ENCODE measurements around the gene MMP21. TPM values are rescaled to one million over a fixed set of nuclear protein-coding genes. Genes with fewer than 3 reads are reported as not detected.

MMP21 gene
- polyA plus RNA-seq, 1 donor from 2014 or later: not detected

DNA sequence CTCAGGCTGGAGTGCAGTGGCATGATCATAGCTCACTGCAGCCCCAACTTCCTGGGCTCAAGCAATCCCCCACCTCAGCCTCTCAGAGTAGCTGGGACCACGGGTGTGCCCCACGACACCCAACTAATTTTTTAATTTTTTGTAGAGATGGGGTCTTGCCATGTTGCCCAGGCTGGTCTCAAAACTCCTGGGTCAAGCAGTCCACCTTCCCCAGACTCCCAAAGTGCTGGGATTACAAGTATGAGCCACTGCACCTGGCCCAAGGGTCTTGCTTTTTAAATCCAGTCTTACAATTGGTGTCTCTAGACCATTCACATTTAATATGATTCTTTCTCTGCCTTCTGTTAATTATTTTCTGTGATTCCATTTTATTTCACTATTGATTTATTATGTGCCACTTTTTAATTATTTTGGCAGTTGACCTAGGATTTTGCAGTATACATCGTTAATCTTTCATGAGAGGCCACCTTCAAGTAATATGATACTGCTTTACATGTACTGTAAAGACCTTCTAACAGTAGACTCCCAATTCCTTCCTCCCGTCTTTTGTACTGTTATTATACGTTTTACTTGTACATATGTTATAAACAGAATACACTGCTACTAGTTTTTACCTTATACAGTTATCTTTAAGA, 18.7 kb downstream of the MMP21 start:
- H3K27me3 ChIP-seq (ENCODE audit: insufficient read depth, low read depth, low read length): no peaks in the 10 kb centered on the region
- H3K9me2 ChIP-seq (ENCODE audit: insufficient read depth, low read length): no peaks in the 10 kb centered on the region
- no peaks in the 10 kb centered on the region for H3K79me2 ChIP-seq (replicated peaks; ENCODE audit: insufficient read depth, low read length)
- H3K36me3 ChIP-seq (ENCODE audit: insufficient read depth, low read length): peaks cover 27% of the 10 kb centered on the region
- no peak overlapping the region for H2AFZ ChIP-seq (ENCODE audit: low read depth, low read length)
- H4K20me1 ChIP-seq (ENCODE audit: insufficient read depth): no peaks in the 10 kb centered on the region
- no peaks in the 10 kb centered on the region for H3K9me3 ChIP-seq (ENCODE audit: low read length)
- H3K4me3 ChIP-seq (ENCODE audit: low read length): no peak overlapping the region
- no peaks in the 10 kb centered on the region for H3F3A ChIP-seq (ENCODE audit: insufficient read depth, low read length, poor library complexity, severe bottlenecking)
- H3K27ac ChIP-seq (ENCODE audit: low read length): no peak overlapping the region
- TF ChIP-seq EZH2 (IDR thresholded peaks at IDR 0.05; ENCODE audit: borderline replicate concordance, insufficient read depth, low read length, poor library complexity, severe bottlenecking) (no peak), RAD21 (conservative IDR thresholded peaks at IDR 0.05) (no peak), EP300 (conservative IDR thresholded peaks at IDR 0.05; ENCODE audit: poor library complexity, severe bottlenecking) (no peak), TAF1 (IDR thresholded peaks at IDR 0.05; ENCODE audit: low read depth) (no peak), POLR2AphosphoS5 (IDR thresholded peaks at IDR 0.05) (no peak), SMC3 (conservative IDR thresholded peaks at IDR 0.05; ENCODE audit: poor library complexity) (no peak), MXI1 (conservative IDR thresholded peaks at IDR 0.05; ENCODE audit: poor library complexity, severe bottlenecking) (no peak)
- TF ChIP-seq, protein P1, sequence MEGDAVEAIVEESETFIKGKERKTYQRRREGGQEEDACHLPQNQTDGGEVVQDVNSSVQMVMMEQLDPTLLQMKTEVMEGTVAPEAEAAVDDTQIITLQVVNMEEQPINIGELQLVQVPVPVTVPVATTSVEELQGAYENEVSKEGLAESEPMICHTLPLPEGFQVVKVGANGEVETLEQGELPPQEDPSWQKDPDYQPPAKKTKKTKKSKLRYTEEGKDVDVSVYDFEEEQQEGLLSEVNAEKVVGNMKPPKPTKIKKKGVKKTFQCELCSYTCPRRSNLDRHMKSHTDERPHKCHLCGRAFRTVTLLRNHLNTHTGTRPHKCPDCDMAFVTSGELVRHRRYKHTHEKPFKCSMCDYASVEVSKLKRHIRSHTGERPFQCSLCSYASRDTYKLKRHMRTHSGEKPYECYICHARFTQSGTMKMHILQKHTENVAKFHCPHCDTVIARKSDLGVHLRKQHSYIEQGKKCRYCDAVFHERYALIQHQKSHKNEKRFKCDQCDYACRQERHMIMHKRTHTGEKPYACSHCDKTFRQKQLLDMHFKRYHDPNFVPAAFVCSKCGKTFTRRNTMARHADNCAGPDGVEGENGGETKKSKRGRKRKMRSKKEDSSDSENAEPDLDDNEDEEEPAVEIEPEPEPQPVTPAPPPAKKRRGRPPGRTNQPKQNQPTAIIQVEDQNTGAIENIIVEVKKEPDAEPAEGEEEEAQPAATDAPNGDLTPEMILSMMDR (IDR thresholded peaks at IDR 0.05; ENCODE audit: poor library complexity, severe bottlenecking): no peak
- TF ChIP-seq, protein P2, sequence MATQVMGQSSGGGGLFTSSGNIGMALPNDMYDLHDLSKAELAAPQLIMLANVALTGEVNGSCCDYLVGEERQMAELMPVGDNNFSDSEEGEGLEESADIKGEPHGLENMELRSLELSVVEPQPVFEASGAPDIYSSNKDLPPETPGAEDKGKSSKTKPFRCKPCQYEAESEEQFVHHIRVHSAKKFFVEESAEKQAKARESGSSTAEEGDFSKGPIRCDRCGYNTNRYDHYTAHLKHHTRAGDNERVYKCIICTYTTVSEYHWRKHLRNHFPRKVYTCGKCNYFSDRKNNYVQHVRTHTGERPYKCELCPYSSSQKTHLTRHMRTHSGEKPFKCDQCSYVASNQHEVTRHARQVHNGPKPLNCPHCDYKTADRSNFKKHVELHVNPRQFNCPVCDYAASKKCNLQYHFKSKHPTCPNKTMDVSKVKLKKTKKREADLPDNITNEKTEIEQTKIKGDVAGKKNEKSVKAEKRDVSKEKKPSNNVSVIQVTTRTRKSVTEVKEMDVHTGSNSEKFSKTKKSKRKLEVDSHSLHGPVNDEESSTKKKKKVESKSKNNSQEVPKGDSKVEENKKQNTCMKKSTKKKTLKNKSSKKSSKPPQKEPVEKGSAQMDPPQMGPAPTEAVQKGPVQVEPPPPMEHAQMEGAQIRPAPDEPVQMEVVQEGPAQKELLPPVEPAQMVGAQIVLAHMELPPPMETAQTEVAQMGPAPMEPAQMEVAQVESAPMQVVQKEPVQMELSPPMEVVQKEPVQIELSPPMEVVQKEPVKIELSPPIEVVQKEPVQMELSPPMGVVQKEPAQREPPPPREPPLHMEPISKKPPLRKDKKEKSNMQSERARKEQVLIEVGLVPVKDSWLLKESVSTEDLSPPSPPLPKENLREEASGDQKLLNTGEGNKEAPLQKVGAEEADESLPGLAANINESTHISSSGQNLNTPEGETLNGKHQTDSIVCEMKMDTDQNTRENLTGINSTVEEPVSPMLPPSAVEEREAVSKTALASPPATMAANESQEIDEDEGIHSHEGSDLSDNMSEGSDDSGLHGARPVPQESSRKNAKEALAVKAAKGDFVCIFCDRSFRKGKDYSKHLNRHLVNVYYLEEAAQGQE (IDR thresholded peaks at IDR 0.05; ENCODE audit: borderline replicate concordance): no peak
- H3K9ac ChIP-seq (ENCODE audit: low read length): no peak overlapping the region
- no peak overlapping the region for H3K4me2 ChIP-seq (ENCODE audit: low read length)

DNA sequence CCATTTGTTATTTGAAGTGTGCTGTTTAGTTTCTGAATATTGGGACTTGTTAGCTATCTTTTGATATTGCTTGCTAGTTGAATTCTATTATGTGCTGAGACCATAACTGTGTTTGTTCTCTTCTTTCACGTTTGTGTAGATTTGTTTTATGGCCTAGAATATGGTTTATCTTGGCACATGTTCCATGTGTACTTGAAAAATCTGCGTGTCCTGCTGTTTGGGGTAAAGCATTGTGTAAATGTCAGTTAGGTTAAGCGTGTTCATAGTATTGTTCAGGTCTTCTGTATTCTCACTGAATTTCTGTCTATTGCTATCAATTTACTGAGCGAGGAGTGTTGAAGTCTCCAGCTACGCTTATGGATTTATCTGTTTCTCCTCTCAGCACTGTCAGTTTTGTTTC, 19.4 kb downstream of the MMP21 start:
- Histone ChIP-seq H2AFZ (ENCODE audit: low read depth, low read length) (no peak overlapping the region), H3K9me3 (ENCODE audit: low read length) (no peaks in the 10 kb centered on the region), H3K4me2 (ENCODE audit: low read length) (no peak overlapping the region), H3K36me3 (ENCODE audit: insufficient read depth, low read length) (peaks cover 27% of the 10 kb centered on the region), H3K27ac (ENCODE audit: low read length) (no peak overlapping the region), H3K79me2 (replicated peaks; ENCODE audit: insufficient read depth, low read length) (no peaks in the 10 kb centered on the region), H3K9ac (ENCODE audit: low read length) (no peak overlapping the region), H3F3A (ENCODE audit: insufficient read depth, low read length, poor library complexity, severe bottlenecking) (no peaks in the 10 kb centered on the region), H3K4me3 (ENCODE audit: low read length) (no peak overlapping the region), H3K9me2 (ENCODE audit: insufficient read depth, low read length) (no peaks in the 10 kb centered on the region), H3K27me3 (ENCODE audit: insufficient read depth, low read depth, low read length) (no peaks in the 10 kb centered on the region), H4K20me1 (ENCODE audit: insufficient read depth) (no peaks in the 10 kb centered on the region)
- TF ChIP-seq MXI1 (conservative IDR thresholded peaks at IDR 0.05; ENCODE audit: poor library complexity, severe bottlenecking) (no peak), POLR2AphosphoS5 (IDR thresholded peaks at IDR 0.05) (no peak), TAF1 (IDR thresholded peaks at IDR 0.05; ENCODE audit: low read depth) (no peak), SMC3 (conservative IDR thresholded peaks at IDR 0.05; ENCODE audit: poor library complexity) (no peak), EZH2 (IDR thresholded peaks at IDR 0.05; ENCODE audit: borderline replicate concordance, insufficient read depth, low read length, poor library complexity, severe bottlenecking) (no peak), RAD21 (conservative IDR thresholded peaks at IDR 0.05) (no peak), EP300 (conservative IDR thresholded peaks at IDR 0.05; ENCODE audit: poor library complexity, severe bottlenecking) (no peak)
- TF ChIP-seq, protein P1 (IDR thresholded peaks at IDR 0.05; ENCODE audit: poor library complexity, severe bottlenecking): no peak
- TF ChIP-seq, protein P2 (IDR thresholded peaks at IDR 0.05; ENCODE audit: borderline replicate concordance): no peak

Measured in neural cell (in vitro differentiated cells).